Stimulated activated CD4-positive, alpha-beta T cell treated with anti-CD3 and anti-CD28 coated beads, Interleukin-12 subunit alpha, Interleukin-12 subunit beta, amount 100 ng/mL, for 24 hours (primary cell): ENCODE data around the gene MFSD2B.

Experiments
- DNase-seq, 2 experiments: peaks; one replicate each; pipeline ENCODE4 v3.0.0-alpha.2; 2020; ENCODE audit warnings: low read depth in 2 of 2

MFSD2B gene

GRCh38 chr2:24050041-24050979 is 40.4 kb downstream of the MFSD2B start:
- DNase-seq, result no peak

GRCh38 chr2:24051833-24052232 is 41.9 kb downstream of the MFSD2B start:
- no peak for DNase-seq

- DNase-seq, result no peak
Measured at GRCh38 chr2:24052951-24053350, 43.1 kb downstream of the MFSD2B start.

- no peak for DNase-seq
Measured at GRCh38 chr2:24054366-24055010, 44.6 kb downstream of the MFSD2B start.

- no peak for DNase-seq
Measured at GRCh38 chr2:24055750-24056149, 45.9 kb downstream of the MFSD2B start.

- DNase-seq, result no peak
Measured at GRCh38 chr2:24058564-24059271, 48.8 kb downstream of the MFSD2B start.

GRCh38 chr2:24065341-24065740 is 55.5 kb downstream of the MFSD2B start:
- DNase-seq, result no peak

- no peak for DNase-seq
Measured at GRCh38 chr2:24072259-24072658, 62.4 kb downstream of the MFSD2B start.

GRCh38 chr2:24073816-24074215 is 63.9 kb downstream of the MFSD2B start:
- no peak for DNase-seq

- no peak for DNase-seq
Measured at GRCh38 chr2:24075259-24075658, 65.4 kb downstream of the MFSD2B start.
